GM18909 (cell line): ENCODE measurements around the gene NOTCH2.

ENCODE experiments used
- ATAC-seq: cut with Tn5 transposase; IDR thresholded peaks from one replicate; pipeline ENCODE4 v1.9.1; 2021; ENCODE audit warnings: mild to moderate bottlenecking; ENCODE audit not compliant: unreplicated experiment, poor library complexity

Gene NOTCH2

GRCh38 chr1:119914071-119914470 is 155.4 kb downstream of the NOTCH2 start:
- no peak for ATAC-seq

GRCh38 chr1:119912963-119913362 is 156.5 kb downstream of the NOTCH2 start:
- no peak for ATAC-seq

DNA sequence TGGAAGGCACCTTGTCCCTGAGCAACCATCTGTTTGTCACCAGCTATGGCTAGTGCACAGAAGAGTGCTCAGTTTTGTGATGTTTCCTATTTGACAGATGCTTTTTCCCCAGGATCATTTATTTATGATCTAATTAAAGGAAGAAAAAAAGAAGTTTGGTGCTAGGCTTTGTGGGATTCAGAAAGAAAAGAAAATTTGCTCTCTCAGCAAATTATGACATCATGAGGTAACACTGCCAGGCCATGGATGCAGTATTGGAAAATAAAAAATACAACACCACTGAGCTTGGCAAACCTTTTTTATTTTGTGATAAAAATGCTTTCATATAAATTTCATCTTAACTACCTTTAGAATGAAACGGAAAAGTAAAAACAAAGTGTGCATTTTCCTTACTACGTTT is 157.7 kb downstream of the NOTCH2 start:
- no peak for ATAC-seq

- no peak for ATAC-seq
Measured at GRCh38 chr1:119910618-119911017, 158.8 kb downstream of the NOTCH2 start.

DNA sequence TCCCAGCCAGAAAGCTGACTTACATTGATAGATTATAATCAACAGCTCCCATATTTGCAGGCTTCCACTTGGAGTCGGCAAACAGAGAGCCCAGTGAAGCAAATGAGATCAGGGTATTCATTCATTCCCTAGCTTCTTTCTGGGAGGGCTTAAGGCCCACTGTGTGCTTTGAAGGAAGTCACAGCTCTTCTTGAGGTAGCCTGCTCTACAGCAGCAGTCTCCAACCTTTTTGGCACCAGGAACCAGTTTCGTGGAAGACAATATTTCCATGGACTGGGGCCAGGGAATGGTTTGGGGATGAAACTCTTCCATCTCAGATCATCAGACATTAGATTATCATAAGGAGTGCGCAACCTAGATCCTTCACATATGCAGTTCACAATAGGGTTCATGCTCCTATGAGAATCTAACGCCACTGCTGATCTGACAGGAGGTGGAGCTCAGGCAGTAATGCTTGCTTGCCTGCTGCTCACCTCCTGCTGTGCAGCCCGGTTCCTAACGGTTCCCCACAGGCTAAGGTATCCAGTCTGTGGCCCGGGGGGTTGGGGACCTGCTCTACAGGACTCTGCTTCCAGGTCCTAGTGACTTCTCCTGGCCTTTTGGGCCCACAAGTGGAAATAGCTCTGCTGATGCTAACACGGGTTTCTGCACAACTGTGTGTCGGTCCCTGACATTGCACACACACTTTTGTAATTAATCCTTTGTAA is 159.4 kb downstream of the NOTCH2 start:
- ATAC-seq, result no peak

- ATAC-seq, result no peak
Measured at GRCh38 chr1:119908661-119909060, 160.8 kb downstream of the NOTCH2 start.

DNA sequence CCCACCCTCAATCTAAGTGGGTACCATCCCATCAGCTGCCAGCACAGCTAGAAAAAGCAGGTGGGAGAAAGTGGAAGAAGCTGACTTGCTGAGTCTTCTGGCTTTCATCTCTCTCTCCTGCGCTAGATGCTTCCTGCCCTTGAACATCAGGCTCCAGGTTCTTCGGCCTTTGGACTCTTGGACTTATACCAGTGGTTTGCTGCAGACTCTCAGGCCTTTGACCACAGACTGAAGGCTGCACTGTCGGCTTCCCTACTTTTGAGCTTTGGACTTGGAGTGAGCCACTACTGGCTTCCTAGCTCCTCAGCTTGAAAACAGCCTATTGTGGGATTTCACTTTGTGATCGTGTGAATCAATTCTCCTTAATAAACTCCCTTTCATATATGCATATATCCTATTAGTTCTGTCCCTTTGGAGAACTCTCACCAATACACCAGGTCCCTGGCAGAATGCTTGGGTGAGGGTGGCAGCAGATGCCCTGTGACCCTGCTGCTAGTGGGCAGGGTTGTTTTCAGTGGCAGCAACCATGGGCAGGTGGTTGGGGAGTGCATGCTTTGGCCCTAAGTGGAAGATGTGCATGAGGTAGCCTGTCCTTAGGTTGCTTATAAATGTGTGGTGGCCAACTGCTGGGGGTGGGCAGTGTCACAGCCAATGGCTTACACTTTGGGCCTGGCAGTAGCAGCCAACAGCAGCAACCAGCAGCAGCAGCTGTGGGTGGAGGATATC is 162.4 kb downstream of the NOTCH2 start:
- no peak for ATAC-seq

GRCh38 chr1:119903443-119903835 is 166.0 kb downstream of the NOTCH2 start:
- ATAC-seq, result no peak

GRCh38 chr1:119902775-119903442 is 166.6 kb downstream of the NOTCH2 start:
- no peak for ATAC-seq

- ATAC-seq, result no peak
Measured at GRCh38 chr1:119898981-119899720, 170.3 kb downstream of the NOTCH2 start.

GRCh38 chr1:119898530-119898929 is 170.9 kb downstream of the NOTCH2 start:
- no peak for ATAC-seq

- no peak for ATAC-seq
Measured at GRCh38 chr1:119896303-119896702, 173.2 kb downstream of the NOTCH2 start, which contains the start of gene ADAM30. Gene ADAM30 (minus strand): TSS chr1:119896515. CDS start chr1:119896336, 179 bp downstream.

- no peak for ATAC-seq
Measured at GRCh38 chr1:119895102-119895501, 174.4 kb downstream of the NOTCH2 start.

- ATAC-seq, result no peak
Measured at GRCh38 chr1:119893827-119894700, 175.4 kb downstream of the NOTCH2 start.

- no peak for ATAC-seq
Measured at GRCh38 chr1:119893238-119893791, 176.1 kb downstream of the NOTCH2 start.

DNA sequence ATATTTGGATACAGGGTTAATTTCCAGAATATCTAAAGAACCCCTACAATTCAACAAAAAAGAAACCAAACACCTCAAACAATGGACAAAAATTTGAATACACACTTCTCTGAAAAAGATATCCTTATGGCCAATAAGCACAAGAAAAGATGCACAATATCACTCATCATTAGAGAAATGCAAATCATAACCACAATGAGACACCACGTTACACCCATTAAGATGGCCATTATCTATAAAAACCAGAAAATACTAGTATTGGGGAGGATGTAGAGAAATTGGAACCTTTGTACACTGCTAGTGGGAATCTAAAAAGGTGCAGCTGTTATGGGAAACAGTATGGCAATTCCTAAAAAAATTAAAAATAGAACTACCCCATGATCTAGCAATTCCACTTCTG is 178.1 kb downstream of the NOTCH2 start:
- no peak for ATAC-seq

DNA sequence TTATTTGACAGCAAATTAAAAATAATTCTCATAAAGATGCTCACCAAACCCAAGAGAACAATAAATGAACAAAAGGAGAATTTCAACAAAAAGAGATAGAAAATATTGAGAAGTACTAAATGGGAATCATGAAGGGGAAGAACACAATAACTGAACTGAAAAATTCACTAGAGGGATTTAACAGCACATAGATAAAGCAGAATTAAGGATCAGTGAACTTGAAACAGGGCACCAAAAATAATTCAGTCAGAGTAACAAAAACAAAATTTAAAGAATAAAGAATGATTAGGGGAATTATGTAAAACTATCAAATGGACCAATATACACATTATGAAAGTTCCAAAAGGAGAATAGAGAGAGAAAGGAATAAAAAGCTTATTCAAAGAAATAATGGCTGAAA is 181.0 kb downstream of the NOTCH2 start:
- ATAC-seq, result no peak

DNA sequence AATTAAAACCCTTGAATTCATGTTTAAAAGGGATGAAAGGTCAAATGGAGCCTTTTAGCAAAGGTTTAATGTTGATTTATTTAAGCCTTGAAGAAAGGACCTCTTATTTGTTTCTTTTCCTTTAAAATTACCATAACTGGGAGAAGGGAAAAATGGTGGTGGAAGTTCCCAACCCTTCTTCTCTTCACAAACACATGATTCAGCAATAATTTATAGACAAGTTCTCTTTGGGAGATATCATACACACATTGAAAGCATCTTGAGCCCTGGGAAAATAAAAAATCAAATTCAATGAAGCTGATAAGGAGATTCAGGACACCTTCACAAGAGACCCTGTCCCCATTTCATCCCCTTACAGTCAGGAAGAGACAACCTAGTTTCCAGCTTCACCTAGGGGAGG is 182.0 kb downstream of the NOTCH2 start:
- no peak for ATAC-seq
